Osteocyte (in vitro differentiated cells): Measurements from ENCODE around the gene SOX5. TPM values are rescaled to one million over a fixed set of nuclear protein-coding genes. Genes with fewer than 3 reads are reported as not detected.
"Not testable (repeated sequence)": the region's sequence is repeated elsewhere in the genome, so short reads cannot be mapped to it uniquely, and the experiment has no call there.

Experiments used
- DNase-seq: peaks from one replicate; pipeline ENCODE4 v3.0.0; 2021; ENCODE audit warnings: mixed read lengths; ENCODE audit not compliant: unreplicated experiment; ENCODE audit errors: extremely low spot score
- H3K27ac Mint-ChIP-seq: one replicate; pipeline ENCODE4 v1.8.0; 2021; ENCODE audit warnings: mild to moderate bottlenecking, mixed read lengths; ENCODE audit not compliant: unreplicated experiment
- H3K27me3 Mint-ChIP-seq: one replicate; pipeline ENCODE4 v1.8.0; 2021; ENCODE audit warnings: mixed read lengths; ENCODE audit not compliant: unreplicated experiment
- H3K36me3 Mint-ChIP-seq: one replicate; pipeline ENCODE4 v1.8.0; 2021; ENCODE audit warnings: mixed read lengths; ENCODE audit not compliant: unreplicated experiment
- H3K4me1 Mint-ChIP-seq: one replicate; pipeline ENCODE4 v1.8.0; 2021; ENCODE audit warnings: mixed read lengths; ENCODE audit not compliant: unreplicated experiment
- H3K4me3 Mint-ChIP-seq: one replicate; pipeline ENCODE4 v1.8.0; 2021; ENCODE audit warnings: mild to moderate bottlenecking, moderate library complexity, mixed read lengths; ENCODE audit not compliant: unreplicated experiment
- H3K9me3 Mint-ChIP-seq: one replicate; pipeline ENCODE4 v1.8.0; 2021; ENCODE audit warnings: mixed read lengths; ENCODE audit not compliant: unreplicated experiment
- total RNA-seq: library from RNA; stranded (reverse); gene quantifications from 2 replicates; pipeline ENCODE4 v1.2.1, GENCODE V29; 2021
- TF ChIP-seq, protein P1 (sequence below): fragments of 200-600 bp; sonication (generic); IDR thresholded peaks from 2 replicates; pipeline ENCODE4 v1.5.0; 2021; ENCODE audit warnings: antibody characterized with exemption, mild to moderate bottlenecking, moderate library complexity

SOX5 gene
- total RNA-seq, 1 donor from 2014 or later: 6.3 TPM

DNA sequence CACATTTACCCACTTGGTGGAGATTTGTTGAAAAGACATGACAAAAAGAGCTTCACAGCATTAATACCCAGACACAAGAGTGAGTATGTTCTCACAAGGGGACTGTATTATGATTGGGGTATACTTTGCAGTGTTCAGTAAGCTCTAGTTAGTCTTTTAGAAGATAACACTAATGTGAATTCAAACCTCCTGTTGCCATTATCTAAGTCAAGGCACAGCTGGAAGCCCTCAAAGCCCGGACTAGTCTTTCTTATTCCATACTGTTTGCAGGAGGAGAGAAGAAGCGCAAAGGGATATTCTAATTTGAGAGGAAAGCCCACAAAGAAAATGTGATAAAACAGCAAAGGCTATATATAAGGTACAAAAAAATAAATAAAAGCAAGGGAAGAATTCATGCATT is 445.9 kb downstream of the SOX5 start:
- H3K36me3 Mint-ChIP-seq: no peaks in the 10 kb centered on the region
- H3K27me3 Mint-ChIP-seq: no peaks in the 10 kb centered on the region
- DNase-seq: no peak
- TF ChIP-seq, protein P1, sequence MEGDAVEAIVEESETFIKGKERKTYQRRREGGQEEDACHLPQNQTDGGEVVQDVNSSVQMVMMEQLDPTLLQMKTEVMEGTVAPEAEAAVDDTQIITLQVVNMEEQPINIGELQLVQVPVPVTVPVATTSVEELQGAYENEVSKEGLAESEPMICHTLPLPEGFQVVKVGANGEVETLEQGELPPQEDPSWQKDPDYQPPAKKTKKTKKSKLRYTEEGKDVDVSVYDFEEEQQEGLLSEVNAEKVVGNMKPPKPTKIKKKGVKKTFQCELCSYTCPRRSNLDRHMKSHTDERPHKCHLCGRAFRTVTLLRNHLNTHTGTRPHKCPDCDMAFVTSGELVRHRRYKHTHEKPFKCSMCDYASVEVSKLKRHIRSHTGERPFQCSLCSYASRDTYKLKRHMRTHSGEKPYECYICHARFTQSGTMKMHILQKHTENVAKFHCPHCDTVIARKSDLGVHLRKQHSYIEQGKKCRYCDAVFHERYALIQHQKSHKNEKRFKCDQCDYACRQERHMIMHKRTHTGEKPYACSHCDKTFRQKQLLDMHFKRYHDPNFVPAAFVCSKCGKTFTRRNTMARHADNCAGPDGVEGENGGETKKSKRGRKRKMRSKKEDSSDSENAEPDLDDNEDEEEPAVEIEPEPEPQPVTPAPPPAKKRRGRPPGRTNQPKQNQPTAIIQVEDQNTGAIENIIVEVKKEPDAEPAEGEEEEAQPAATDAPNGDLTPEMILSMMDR: no peak
- H3K4me3 Mint-ChIP-seq: no peak overlapping the region
- no peak overlapping the region for H3K27ac Mint-ChIP-seq
- H3K4me1 Mint-ChIP-seq: no peaks in the 10 kb centered on the region
- H3K9me3 Mint-ChIP-seq: peaks cover 5% of the 10 kb centered on the region

DNA sequence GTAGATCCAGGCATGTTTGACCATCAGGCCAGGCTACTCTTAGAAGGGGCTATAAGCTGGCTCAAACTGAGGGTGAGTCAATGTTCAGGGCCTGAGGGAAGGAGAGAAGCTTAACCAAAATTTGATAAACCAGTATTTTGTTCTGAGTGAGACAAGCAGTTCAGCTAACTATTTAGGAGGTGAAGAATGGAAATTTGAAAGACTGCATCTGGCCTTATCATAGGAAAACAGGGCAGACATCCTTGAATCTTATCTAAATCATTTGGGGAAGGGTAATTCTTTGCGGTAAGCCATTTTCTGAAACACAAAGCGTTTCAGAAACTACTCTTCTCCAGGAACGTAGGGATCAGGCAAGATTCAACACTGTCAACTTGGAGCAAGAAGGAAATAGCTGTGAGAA is 447.2 kb downstream of the SOX5 start:
- Mint-ChIP-seq H3K36me3 (no peaks in the 10 kb centered on the region), H3K27ac (no peak overlapping the region), H3K4me1 (no peaks in the 10 kb centered on the region), H3K9me3 (peaks cover 8% of the 10 kb centered on the region), H3K4me3 (no peak overlapping the region), H3K27me3 (no peaks in the 10 kb centered on the region)
- TF ChIP-seq, protein P1: no peak
- DNase-seq: no peak

- no peak overlapping the region for H3K4me3 Mint-ChIP-seq
- DNase-seq: no peak
- TF ChIP-seq, protein P1: no peak
- no peaks in the 10 kb centered on the region for H3K27me3 Mint-ChIP-seq
- no peaks in the 10 kb centered on the region for H3K4me1 Mint-ChIP-seq
- H3K27ac Mint-ChIP-seq: no peak overlapping the region
- H3K36me3 Mint-ChIP-seq: no peaks in the 10 kb centered on the region
- H3K9me3 Mint-ChIP-seq: peaks cover 11% of the 10 kb centered on the region
Observed at GRCh38 chr12:23495472-23495871, 454.0 kb downstream of the SOX5 start.

DNA sequence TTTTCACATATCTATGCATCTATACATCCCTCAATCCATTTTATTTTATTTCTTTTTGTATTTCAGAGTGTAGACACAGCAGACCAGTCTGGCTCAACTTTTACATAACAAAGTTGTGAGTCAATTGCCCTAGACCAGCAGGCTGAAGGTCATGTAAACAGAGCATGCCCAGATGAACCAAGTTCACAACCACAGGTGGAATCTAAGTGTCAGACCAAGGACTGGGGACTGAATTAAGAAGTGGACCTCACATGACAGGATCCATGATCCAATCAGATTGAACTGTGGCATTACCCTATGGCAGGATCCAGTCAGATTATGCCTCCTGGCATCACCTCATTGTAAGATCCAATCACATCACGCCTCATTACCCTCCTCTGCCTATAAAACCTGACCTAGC is 455.8 kb downstream of the SOX5 start:
- H3K27me3 Mint-ChIP-seq: no peaks in the 10 kb centered on the region
- peaks cover 7% of the 10 kb centered on the region for H3K9me3 Mint-ChIP-seq
- no peaks in the 10 kb centered on the region for H3K36me3 Mint-ChIP-seq
- DNase-seq: no peak
- H3K27ac Mint-ChIP-seq: no peak overlapping the region
- no peak overlapping the region for H3K4me3 Mint-ChIP-seq
- TF ChIP-seq, protein P1: no peak
- H3K4me1 Mint-ChIP-seq: no peaks in the 10 kb centered on the region

DNA sequence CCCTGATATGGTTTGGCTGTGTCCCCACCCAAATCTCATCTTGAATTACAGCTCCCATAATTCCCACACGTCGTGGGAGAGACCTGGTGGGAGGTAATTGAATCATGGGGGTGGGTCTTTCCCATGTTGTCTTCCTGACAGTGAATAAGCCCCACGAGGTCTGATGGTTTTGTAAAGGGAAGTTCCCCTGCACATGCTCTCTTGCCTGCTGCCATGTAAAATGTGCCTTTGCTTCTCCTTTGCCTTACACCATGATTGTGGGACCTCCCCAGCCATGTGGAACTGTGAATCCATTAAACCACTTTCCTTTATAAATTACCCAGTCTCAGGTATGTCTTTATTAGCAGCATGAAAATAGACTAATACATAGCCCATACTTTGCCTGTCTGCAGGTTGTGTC is 458.4 kb downstream of the SOX5 start:
- H3K27me3 Mint-ChIP-seq, H3K27ac Mint-ChIP-seq: not testable (repeated sequence)

DNA sequence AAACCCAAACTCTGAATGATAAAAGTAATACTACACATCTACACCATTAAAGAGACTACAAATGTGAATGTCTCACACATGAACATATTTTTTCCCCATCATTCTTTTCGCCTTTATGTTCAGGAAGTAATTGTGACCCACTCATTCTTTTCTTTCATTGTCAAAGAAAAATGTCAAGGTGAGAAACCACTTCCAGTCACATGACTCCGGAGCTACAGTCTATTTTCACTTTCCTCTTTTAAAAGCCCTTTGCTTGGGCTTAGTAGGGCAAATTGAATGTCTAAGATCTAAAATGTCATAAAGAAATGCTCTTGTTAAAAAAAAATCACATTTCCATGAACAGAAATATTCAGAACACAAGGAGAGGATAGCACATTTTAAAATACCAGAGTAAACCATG is 461.3 kb downstream of the SOX5 start:
- Mint-ChIP-seq H3K27me3 (no peaks in the 10 kb centered on the region), H3K9me3 (peaks cover 4% of the 10 kb centered on the region), H3K4me1 (no peaks in the 10 kb centered on the region), H3K36me3 (no peaks in the 10 kb centered on the region), H3K4me3 (no peak overlapping the region), H3K27ac (no peak overlapping the region)
- DNase-seq: no peak
- TF ChIP-seq, protein P1: no peak

More for the DNA sequence above, 458.4 kb downstream of the SOX5 start:
- not testable (repeated sequence) for H3K36me3 Mint-ChIP-seq, H3K4me1 Mint-ChIP-seq, H3K9me3 Mint-ChIP-seq, H3K4me3 Mint-ChIP-seq, DNase-seq
